Measurements from ENCODE around the gene SORCS2. TPM values are rescaled to one million over a fixed set of nuclear protein-coding genes. Genes with fewer than 3 reads are reported as not detected.

Gene SORCS2
- total and polyA plus RNA-seq, 4 donors: 2.2 to 7.7 (median 2.5) TPM

- whole genome bisulfite sequencing, 2 donors: 87 to 94% methylated on average over 20 of the region's 20 CpGs
- H3K4me3 ChIP-seq: no peak overlapping the region
- DNase-seq (peak in 1 of 3 donors; percentile 10), ATAC-seq (ENCODE audit: insufficient read depth, low FRiP score) (no peak)
- H3K27me3 ChIP-seq (ENCODE audit: control insufficient read depth in 3 of 3, insufficient read depth in 3 of 3, low read length in 2 of 3): no peaks in the 10 kb centered on the region
- H3K9ac ChIP-seq (ENCODE audit: insufficient read depth in 1 of 2, low read length in 2 of 2): no peak overlapping the region
- TF ChIP-seq, protein P1, sequence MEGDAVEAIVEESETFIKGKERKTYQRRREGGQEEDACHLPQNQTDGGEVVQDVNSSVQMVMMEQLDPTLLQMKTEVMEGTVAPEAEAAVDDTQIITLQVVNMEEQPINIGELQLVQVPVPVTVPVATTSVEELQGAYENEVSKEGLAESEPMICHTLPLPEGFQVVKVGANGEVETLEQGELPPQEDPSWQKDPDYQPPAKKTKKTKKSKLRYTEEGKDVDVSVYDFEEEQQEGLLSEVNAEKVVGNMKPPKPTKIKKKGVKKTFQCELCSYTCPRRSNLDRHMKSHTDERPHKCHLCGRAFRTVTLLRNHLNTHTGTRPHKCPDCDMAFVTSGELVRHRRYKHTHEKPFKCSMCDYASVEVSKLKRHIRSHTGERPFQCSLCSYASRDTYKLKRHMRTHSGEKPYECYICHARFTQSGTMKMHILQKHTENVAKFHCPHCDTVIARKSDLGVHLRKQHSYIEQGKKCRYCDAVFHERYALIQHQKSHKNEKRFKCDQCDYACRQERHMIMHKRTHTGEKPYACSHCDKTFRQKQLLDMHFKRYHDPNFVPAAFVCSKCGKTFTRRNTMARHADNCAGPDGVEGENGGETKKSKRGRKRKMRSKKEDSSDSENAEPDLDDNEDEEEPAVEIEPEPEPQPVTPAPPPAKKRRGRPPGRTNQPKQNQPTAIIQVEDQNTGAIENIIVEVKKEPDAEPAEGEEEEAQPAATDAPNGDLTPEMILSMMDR (IDR thresholded peaks at IDR 0.05; ENCODE audit: control extremely low read depth, extremely low read depth): no peak
- peaks cover 0 to 2% (median 0%) of the 10 kb centered on the region in 5 donors for H3K4me1 ChIP-seq (ENCODE audit: control insufficient read depth in 5 of 5, insufficient read depth in 5 of 5, low read length in 5 of 5)
- no peaks in the 10 kb centered on the region for H3K9me3 ChIP-seq (ENCODE audit: control insufficient read depth in 4 of 4, insufficient read depth in 3 of 4, low read length in 3 of 4)
- H3K36me3 ChIP-seq (ENCODE audit: control insufficient read depth in 4 of 4, insufficient read depth in 4 of 4, low read length in 4 of 4): no peaks in the 10 kb centered on the region
- H3K27ac ChIP-seq (ENCODE audit: low read depth in 1 of 2, low read length in 1 of 2): no peak overlapping the region
Observed at GRCh38 chr4:7426525-7427171, 234.3 kb downstream of the SORCS2 start.

DNA sequence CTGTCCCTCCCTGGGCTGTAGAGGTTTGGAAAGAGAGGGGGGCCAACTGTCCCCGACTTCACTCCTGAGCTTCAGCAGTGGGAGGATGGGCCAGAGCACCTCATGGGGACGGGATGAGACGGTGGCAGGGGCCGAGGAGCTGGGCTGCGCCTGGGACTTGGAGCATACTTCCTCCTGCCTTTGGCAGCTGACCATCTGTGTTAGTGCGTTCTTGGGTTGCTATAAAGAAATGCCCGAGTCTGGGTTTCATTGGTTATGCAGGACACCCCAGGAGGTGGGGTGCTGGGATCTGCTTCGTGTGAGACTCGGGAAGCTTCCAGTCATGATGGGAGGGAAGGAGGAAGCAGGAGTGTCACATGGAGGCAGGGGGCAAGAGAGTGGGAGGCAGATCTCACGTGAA is 235.0 kb downstream of the SORCS2 start:
- Histone ChIP-seq H3K4me1 (ENCODE audit: control insufficient read depth in 5 of 5, insufficient read depth in 5 of 5, low read length in 5 of 5) (peaks cover 0 to 2% (median 0%) of the 10 kb centered on the region in 5 donors), H3K27me3 (ENCODE audit: control insufficient read depth in 3 of 3, insufficient read depth in 3 of 3, low read length in 2 of 3) (no peaks in the 10 kb centered on the region), H3K27ac (ENCODE audit: low read depth in 1 of 2, low read length in 1 of 2) (no peak overlapping the region), H3K36me3 (ENCODE audit: control insufficient read depth in 4 of 4, insufficient read depth in 4 of 4, low read length in 4 of 4) (no peaks in the 10 kb centered on the region), H3K9ac (ENCODE audit: insufficient read depth in 1 of 2, low read length in 2 of 2) (no peak overlapping the region), H3K4me3 (no peak overlapping the region), H3K9me3 (ENCODE audit: control insufficient read depth in 4 of 4, insufficient read depth in 3 of 4, low read length in 3 of 4) (no peaks in the 10 kb centered on the region)
- WGBS, 2 donors: 62 to 70% methylated on average over 10 of the region's 10 CpGs
- no peak for ATAC-seq (ENCODE audit: insufficient read depth, low FRiP score)
- TF ChIP-seq, protein P1 (IDR thresholded peaks at IDR 0.05; ENCODE audit: control extremely low read depth, extremely low read depth): no peak
- DNase-seq: peak in 2 of 3 donors; percentile 15 to 27

DNA sequence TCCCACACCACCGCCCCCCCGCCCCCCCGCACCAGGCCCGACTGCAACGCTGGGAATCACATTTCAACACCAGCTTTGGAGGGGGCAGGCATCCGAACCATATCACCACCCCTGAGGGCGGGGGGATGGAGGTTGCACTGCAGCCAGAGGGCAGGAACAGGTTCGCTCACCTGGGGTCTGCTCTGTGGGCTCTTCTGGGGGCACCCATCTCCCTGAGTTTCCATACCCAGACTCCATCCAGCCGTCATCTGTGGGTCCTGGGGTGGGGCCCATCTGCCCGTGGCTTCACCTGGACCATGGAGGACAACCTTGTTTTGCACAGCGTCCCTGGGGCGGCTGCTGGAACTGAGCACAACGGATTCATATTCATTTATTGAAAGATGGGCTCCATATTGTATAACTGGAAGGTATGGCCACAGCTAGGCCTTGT is 235.5 kb downstream of the SORCS2 start:
- H3K4me3 ChIP-seq: no peak overlapping the region
- TF ChIP-seq, protein P1 (IDR thresholded peaks at IDR 0.05; ENCODE audit: control extremely low read depth, extremely low read depth): no peak
- no peaks in the 10 kb centered on the region for H3K9me3 ChIP-seq (ENCODE audit: control insufficient read depth in 4 of 4, insufficient read depth in 3 of 4, low read length in 3 of 4)
- H3K27ac ChIP-seq (ENCODE audit: low read depth in 1 of 2, low read length in 1 of 2): no peak overlapping the region
- 81 to 84% methylated on average over 13 of the region's 13 CpGs for WGBS, 2 donors
- ATAC-seq (ENCODE audit: insufficient read depth, low FRiP score): no peak
- DNase-seq: peak in 1 of 3 donors; percentile 4
- no peak overlapping the region for H3K9ac ChIP-seq (ENCODE audit: insufficient read depth in 1 of 2, low read length in 2 of 2)
- H3K4me1 ChIP-seq (ENCODE audit: control insufficient read depth in 5 of 5, insufficient read depth in 5 of 5, low read length in 5 of 5): peaks cover 0 to 2% (median 0%) of the 10 kb centered on the region in 5 donors
- H3K36me3 ChIP-seq (ENCODE audit: control insufficient read depth in 4 of 4, insufficient read depth in 4 of 4, low read length in 4 of 4): no peaks in the 10 kb centered on the region
- H3K27me3 ChIP-seq (ENCODE audit: control insufficient read depth in 3 of 3, insufficient read depth in 3 of 3, low read length in 2 of 3): no peaks in the 10 kb centered on the region
